OCI-LY7 (cell line): Measurements from ENCODE around the gene PALD1. TPM values are rescaled to one million over a fixed set of nuclear protein-coding genes. Genes with fewer than 3 reads are reported as not detected.

ENCODE experiments used
- BruUV-seq: library from RNA; stranded (reverse); fragments of 400-500 nt; replicated peaks from 2 replicates; lab custom pipeline; 2021; lab: Mats Ljungman, UMichigan
- CTCF ChIA-PET: fragments of 300-600 bp; sonication (Branson Sonifier 250); formaldehyde crosslinking; loops from one replicate; lab custom pipeline; 2022; ENCODE audit warnings: antibody characterized with exemption; ENCODE audit not compliant: unreplicated experiment; lab: Charles Lee
- POLR2A ChIA-PET: fragments of 300-600 bp; sonication (Branson Sonifier 250); formaldehyde crosslinking; loops from one replicate; lab custom pipeline; 2022; ENCODE audit warnings: antibody characterized with exemption; lab: Charles Lee
- DNase-seq: peaks from one replicate; pipeline ENCODE4 v3.0.0-alpha.2; 2015; ENCODE audit warnings: low spot score
- H2AFZ ChIP-seq: fragments of 200-600 bp; sonication (generic), shearing (Covaris generic); 2 replicates; pipeline ENCODE4 v1.6.1; 2014; ENCODE audit warnings: mild to moderate bottlenecking, antibody characterized with exemption, low read length, moderate library complexity
- H3K27ac ChIP-seq: fragments of 200-600 bp; sonication (generic); 2 replicates; pipeline ENCODE4 v1.5.1; 2014; ENCODE audit warnings: mixed run types, low read depth, mild to moderate bottlenecking, moderate library complexity, low read length, inconsistent platforms; ENCODE audit not compliant: poor library complexity, severe bottlenecking
- H3K36me3 ChIP-seq: fragments of 200-600 bp; sonication (generic); 2 replicates; pipeline ENCODE4 v1.6.1; 2014; ENCODE audit warnings: mild to moderate bottlenecking, antibody characterized with exemption, low read length, moderate library complexity, mixed read lengths; ENCODE audit not compliant: insufficient read depth
- H3K4me1 ChIP-seq: fragments of 200-600 bp; sonication (generic); 2 replicates; pipeline ENCODE4 v1.5.1; 2014; ENCODE audit warnings: mild to moderate bottlenecking, low read length; ENCODE audit not compliant: insufficient read depth, poor library complexity, severe bottlenecking
- H3K4me2 ChIP-seq: fragments of 200-600 bp; sonication (generic); 2 replicates; pipeline ENCODE4 v1.6.1; 2014; ENCODE audit warnings: mild to moderate bottlenecking, low read length
- H3K4me3 ChIP-seq: fragments of 200-600 bp; sonication (generic); 2 replicates; pipeline ENCODE4 v1.5.1; 2014; ENCODE audit warnings: mild to moderate bottlenecking, low read depth, low read length; ENCODE audit not compliant: poor library complexity, severe bottlenecking
- H3K79me2 ChIP-seq: fragments of 200-600 bp; sonication (generic); 2 replicates; pipeline ENCODE4 v1.6.1; 2016; ENCODE audit warnings: low read depth, mild to moderate bottlenecking, low read length, moderate library complexity, mixed read lengths; ENCODE audit not compliant: insufficient read depth
- H3K9me2 ChIP-seq: fragments of 200-600 bp; sonication (generic); 2 replicates; pipeline ENCODE4 v1.6.1; 2016; ENCODE audit warnings: mild to moderate bottlenecking, low read length, mixed read lengths; ENCODE audit not compliant: insufficient read depth
- H3K9me3 ChIP-seq: fragments of 200-600 bp; sonication (generic); 2 replicates; pipeline ENCODE4 v1.6.1; 2014; ENCODE audit warnings: mild to moderate bottlenecking, mixed run types, low read length, mixed read lengths
- H4K20me1 ChIP-seq: fragments of 200-600 bp; sonication (generic); 2 replicates; pipeline ENCODE4 v1.6.1; 2014; ENCODE audit warnings: mild to moderate bottlenecking, antibody characterized with exemption, low read length, moderate library complexity, mixed read lengths; ENCODE audit not compliant: insufficient read depth
- CTCF ChIP-seq: fragments of 200-600 bp; sonication (generic); conservative IDR thresholded peaks from 2 replicates; pipeline ENCODE4 v1.5.1; 2014; ENCODE audit warnings: mild to moderate bottlenecking, antibody characterized with exemption, low read length, moderate library complexity, mixed read lengths
- EZH2phosphoT487 ChIP-seq: fragments of 200-600 bp; sonication (generic); IDR thresholded peaks from 2 replicates; pipeline ENCODE4 v1.6.1; 2018; ENCODE audit warnings: low read depth, borderline replicate concordance, mild to moderate bottlenecking, mixed run types, antibody characterized with exemption, low read length, moderate library complexity, mixed read lengths
- intact Hi-C: fragments of 100-400 bp; cut with micrococcal nuclease; formaldehyde crosslinking; loops from one replicate; pipeline ENCODE4 v1.10.0; 2022; ENCODE audit not compliant: unreplicated experiment
- total RNA-seq, 2 experiments: library from RNA; depleted of rRNA in 1 of 2; stranded (reverse); fragments of >200 nt in 1 of 2; shearing (Covaris generic) in 1 of 2; gene quantifications; 2 replicates each; pipeline ENCODE4 v1.2.3, GENCODE V29; 2014 to 2022

Gene PALD1
- total RNA-seq, 2 experiments from 2014 or later = 52.7 to 66.7 TPM

GRCh38 chr10:70498970-70499835, 20.6 kb downstream of the PALD1 start:
- Histone ChIP-seq H3K4me1 (peaks cover 100% of the 10 kb centered on the region), H2AFZ (no peak overlapping the region), H3K79me2 (peaks cover 100% of the 10 kb centered on the region), H3K4me2 (peak overlapping the region; percentile 75), H3K4me3 (peak overlapping the region; percentile 28), H3K9me3 (no peaks in the 10 kb centered on the region), H3K9me2 (no peaks in the 10 kb centered on the region), H3K27ac (peak overlapping the region; percentile 98), H3K36me3 (peaks cover 39% of the 10 kb centered on the region), H4K20me1 (no peaks in the 10 kb centered on the region)
- peak; percentile 50 for DNase-seq
- POLR2A ChIA-PET = interaction anchor here (0.7 to 2.5 kb wide), 6 partner anchors 9 to 45 kb away, joined by 3 to 16 read pairs (median 4); no protein-coding TSS in a partner anchor
- CTCF ChIA-PET = interaction anchor here (1.1 to 1.7 kb wide), 2 partner anchors 10 to 20 kb away, joined by 4 to 12 read pairs; no protein-coding TSS in a partner anchor
- no TSS peak for BruUV-seq
- no peak for TF ChIP-seq CTCF
- no peak for TF ChIP-seq EZH2phosphoT487
- intact Hi-C loops = no loop called here

GRCh38 chr10:70499836-70500167, 21.2 kb downstream of the PALD1 start:
- Histone ChIP-seq H3K36me3 (peaks cover 44% of the 10 kb centered on the region), H3K4me2 (peak overlapping the region; percentile 75), H3K4me3 (peak overlapping the region; percentile 28), H3K9me2 (no peaks in the 10 kb centered on the region), H3K27ac (peak overlapping the region; percentile 98), H2AFZ (no peak overlapping the region), H3K79me2 (peaks cover 100% of the 10 kb centered on the region), H3K4me1 (peaks cover 100% of the 10 kb centered on the region), H3K9me3 (no peaks in the 10 kb centered on the region), H4K20me1 (no peaks in the 10 kb centered on the region; the same call in 1 of the 2 replicates)
- TF ChIP-seq CTCF = no peak
- TF ChIP-seq EZH2phosphoT487 = no peak
- intact Hi-C loops = no loop called here
- POLR2A ChIA-PET = interaction anchor here (0.6 to 2.5 kb wide), 4 partner anchors 9 to 45 kb away, joined by 3 to 16 read pairs (median 3); no protein-coding TSS in a partner anchor
- BruUV-seq = no TSS peak
- CTCF ChIA-PET = interaction anchor here (1.7 kb wide), 1 partner anchor 10 kb away, joined by 12 read pairs; no protein-coding TSS in a partner anchor
- peak; percentile 66 for DNase-seq
